A549 (cell line): ENCODE measurements around the gene RAB3IP.

Source experiments
- CHD2 ChIP-seq: fragments of 150-350 bp; IDR thresholded peaks from 2 replicates; pipeline ENCODE4 v1.6.1; 2014; ENCODE audit warnings: low read length; ENCODE audit not compliant: partially characterized antibody
- EP300 ChIP-seq, 2 experiments: fragments of >200 bp; sonication (Bioruptor Twin); formaldehyde crosslinking; IDR thresholded peaks; 2 replicates in 1 of 2; 3 replicates in 1 of 2; pipeline ENCODE4 v1.6.1; 2016 to 2017
- MAZ ChIP-seq: fragments of 150-350 bp; IDR thresholded peaks from 2 replicates; pipeline ENCODE4 v1.6.1; 2014; ENCODE audit warnings: antibody characterized with exemption, low read depth, low read length, borderline replicate concordance
- POLR2AphosphoS2 ChIP-seq: conservative IDR thresholded peaks from 2 replicates; pipeline ENCODE4 v1.6.1; 2012; ENCODE audit warnings: low read length, improper control_type of control experiment, inconsistent platforms
- RAD21 ChIP-seq, 2 experiments: fragments of >200 bp in 1 of 2; sonication (Bioruptor Twin) in 1 of 2; formaldehyde crosslinking in 1 of 2; IDR thresholded peaks in 1 of 2; conservative IDR thresholded peaks in 1 of 2; 2 replicates in 1 of 2; 3 replicates in 1 of 2; pipeline ENCODE4 v1.6.1; 2012 to 2018; ENCODE audit warnings: inconsistent platforms in 1 of 2
- RARB ChIP-seq: fragments of 250-450 bp; sonication (Bioruptor Pico); IDR thresholded peaks from 2 replicates; pipeline ENCODE4 v1.8.0; 2021; ENCODE audit warnings: mild to moderate bottlenecking, moderate library complexity
- TF ChIP-seq, protein P1 (sequence below): fragments of >200 bp; sonication (Bioruptor Twin); formaldehyde crosslinking; IDR thresholded peaks from 3 replicates; pipeline ENCODE4 v1.5.1; 2016
- TF ChIP-seq, protein P2 (sequence below): fragments of >200 bp; sonication (Bioruptor Twin); formaldehyde crosslinking; IDR thresholded peaks from 3 replicates; pipeline ENCODE4 v1.6.1; 2016
- TF ChIP-seq, protein P3 (sequence below): IDR thresholded peaks from 2 replicates; pipeline ENCODE4 v1.6.1; 2012

DNA sequence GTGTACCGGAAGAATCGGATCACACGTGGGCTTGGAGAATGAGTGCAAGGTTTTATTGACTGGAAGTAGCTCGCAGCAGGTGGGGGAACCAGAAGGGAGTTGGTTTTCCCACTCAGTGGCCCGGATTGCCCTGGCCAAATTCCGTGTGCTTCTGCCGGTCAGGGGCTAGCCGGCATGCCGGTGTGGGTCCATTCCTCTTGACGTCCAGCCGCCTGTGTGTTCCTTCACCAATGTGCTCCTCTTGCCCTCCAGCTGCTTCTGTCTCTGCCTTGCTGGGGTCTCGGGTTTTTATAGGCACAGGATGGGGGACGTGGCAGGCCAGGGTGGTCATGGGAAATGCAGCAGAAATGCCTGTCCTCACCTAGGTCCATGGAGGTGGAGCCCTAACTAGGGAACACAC, 97.4 kb downstream of the RAB3IP start:
- TF ChIP-seq, protein P1, sequence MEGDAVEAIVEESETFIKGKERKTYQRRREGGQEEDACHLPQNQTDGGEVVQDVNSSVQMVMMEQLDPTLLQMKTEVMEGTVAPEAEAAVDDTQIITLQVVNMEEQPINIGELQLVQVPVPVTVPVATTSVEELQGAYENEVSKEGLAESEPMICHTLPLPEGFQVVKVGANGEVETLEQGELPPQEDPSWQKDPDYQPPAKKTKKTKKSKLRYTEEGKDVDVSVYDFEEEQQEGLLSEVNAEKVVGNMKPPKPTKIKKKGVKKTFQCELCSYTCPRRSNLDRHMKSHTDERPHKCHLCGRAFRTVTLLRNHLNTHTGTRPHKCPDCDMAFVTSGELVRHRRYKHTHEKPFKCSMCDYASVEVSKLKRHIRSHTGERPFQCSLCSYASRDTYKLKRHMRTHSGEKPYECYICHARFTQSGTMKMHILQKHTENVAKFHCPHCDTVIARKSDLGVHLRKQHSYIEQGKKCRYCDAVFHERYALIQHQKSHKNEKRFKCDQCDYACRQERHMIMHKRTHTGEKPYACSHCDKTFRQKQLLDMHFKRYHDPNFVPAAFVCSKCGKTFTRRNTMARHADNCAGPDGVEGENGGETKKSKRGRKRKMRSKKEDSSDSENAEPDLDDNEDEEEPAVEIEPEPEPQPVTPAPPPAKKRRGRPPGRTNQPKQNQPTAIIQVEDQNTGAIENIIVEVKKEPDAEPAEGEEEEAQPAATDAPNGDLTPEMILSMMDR: no peak
- TF ChIP-seq POLR2AphosphoS2 (no peak), MAZ (no peak), CHD2 (no peak), RAD21 (conservative IDR thresholded peaks at IDR 0.05 in 1 of 2, IDR thresholded peaks at IDR 0.05 in 1 of 2) (no peak), EP300 (IDR thresholded peaks at IDR 0.05) (no peak), RARB (CRISPR knock-in tag) (no peak)
- TF ChIP-seq, protein P2, sequence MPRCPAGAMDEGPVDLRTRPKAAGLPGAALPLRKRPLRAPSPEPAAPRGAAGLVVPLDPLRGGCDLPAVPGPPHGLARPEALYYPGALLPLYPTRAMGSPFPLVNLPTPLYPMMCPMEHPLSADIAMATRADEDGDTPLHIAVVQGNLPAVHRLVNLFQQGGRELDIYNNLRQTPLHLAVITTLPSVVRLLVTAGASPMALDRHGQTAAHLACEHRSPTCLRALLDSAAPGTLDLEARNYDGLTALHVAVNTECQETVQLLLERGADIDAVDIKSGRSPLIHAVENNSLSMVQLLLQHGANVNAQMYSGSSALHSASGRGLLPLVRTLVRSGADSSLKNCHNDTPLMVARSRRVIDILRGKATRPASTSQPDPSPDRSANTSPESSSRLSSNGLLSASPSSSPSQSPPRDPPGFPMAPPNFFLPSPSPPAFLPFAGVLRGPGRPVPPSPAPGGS: no peak
- TF ChIP-seq, protein P3, sequence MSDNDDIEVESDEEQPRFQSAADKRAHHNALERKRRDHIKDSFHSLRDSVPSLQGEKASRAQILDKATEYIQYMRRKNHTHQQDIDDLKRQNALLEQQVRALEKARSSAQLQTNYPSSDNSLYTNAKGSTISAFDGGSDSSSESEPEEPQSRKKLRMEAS: no peak
